HK-2 (cell line): ENCODE results near the gene ITIH5.
"Not testable (repeated sequence)": the region's sequence is repeated elsewhere in the genome, so short reads cannot be mapped to it uniquely, and the experiment has no call there.

ENCODE experiments used
- DNase-seq: peaks from one replicate; pipeline ENCODE4 v3.0.0-alpha.2; 2018; ENCODE audit not compliant: unreplicated experiment

ITIH5 gene

GRCh38 chr10:7666253-7667023 lies at the start of gene ITIH5:
Gene ITIH5, minus strand, starts transcription at chr10:7666966. Its CDS starts 74 bp downstream, at chr10:7666892.
- DNase-seq = no peak

- no peak for DNase-seq
Measured at GRCh38 chr10:7715515-7715914, 48.7 kb upstream of the ITIH5 start.

GRCh38 chr10:7711075-7711474 lies 44.3 kb upstream of the ITIH5 start:
- DNase-seq = not testable (repeated sequence)

- no peak for DNase-seq
Measured at GRCh38 chr10:7710446-7710845, 43.7 kb upstream of the ITIH5 start.

GRCh38 chr10:7708832-7709231 lies 42.1 kb upstream of the ITIH5 start:
- no peak for DNase-seq

GRCh38 chr10:7707858-7708622 lies 41.3 kb upstream of the ITIH5 start:
- no peak for DNase-seq

- no peak for DNase-seq
Measured at GRCh38 chr10:7707102-7707501, 40.3 kb upstream of the ITIH5 start.

GRCh38 chr10:7706534-7707073 lies 39.8 kb upstream of the ITIH5 start:
- DNase-seq = no peak

- DNase-seq = no peak
Measured at GRCh38 chr10:7705341-7705740, 38.6 kb upstream of the ITIH5 start.

- no peak for DNase-seq
Measured at GRCh38 chr10:7704071-7705016, 37.6 kb upstream of the ITIH5 start.

GRCh38 chr10:7703140-7703539 lies 36.4 kb upstream of the ITIH5 start, which contains the start of gene ITIH2:
Gene ITIH2, plus strand, starts transcription at chr10:7703316. Its CDS starts 119 bp downstream, at chr10:7703435.
- no peak for DNase-seq

- no peak for DNase-seq
Measured at GRCh38 chr10:7702288-7702812, 35.6 kb upstream of the ITIH5 start.

GRCh38 chr10:7701158-7701742 lies 34.5 kb upstream of the ITIH5 start:
- DNase-seq = no peak

GRCh38 chr10:7700577-7701125 lies 33.9 kb upstream of the ITIH5 start:
- no peak for DNase-seq

GRCh38 chr10:7697426-7697825 lies 30.7 kb upstream of the ITIH5 start:
- no peak for DNase-seq

GRCh38 chr10:7696545-7696944 lies 29.8 kb upstream of the ITIH5 start:
- peak; percentile 36 for DNase-seq

- not testable (repeated sequence) for DNase-seq
Measured at GRCh38 chr10:7693194-7693593, 26.4 kb upstream of the ITIH5 start.

- not testable (repeated sequence) for DNase-seq
Measured at GRCh38 chr10:7692368-7692767, 25.6 kb upstream of the ITIH5 start.

GRCh38 chr10:7690885-7691597 lies 24.3 kb upstream of the ITIH5 start:
- DNase-seq = not testable (repeated sequence)

GRCh38 chr10:7689591-7689990 lies 22.8 kb upstream of the ITIH5 start:
- no peak for DNase-seq
